Measurements from ENCODE around the gene SARS1.

DNA sequence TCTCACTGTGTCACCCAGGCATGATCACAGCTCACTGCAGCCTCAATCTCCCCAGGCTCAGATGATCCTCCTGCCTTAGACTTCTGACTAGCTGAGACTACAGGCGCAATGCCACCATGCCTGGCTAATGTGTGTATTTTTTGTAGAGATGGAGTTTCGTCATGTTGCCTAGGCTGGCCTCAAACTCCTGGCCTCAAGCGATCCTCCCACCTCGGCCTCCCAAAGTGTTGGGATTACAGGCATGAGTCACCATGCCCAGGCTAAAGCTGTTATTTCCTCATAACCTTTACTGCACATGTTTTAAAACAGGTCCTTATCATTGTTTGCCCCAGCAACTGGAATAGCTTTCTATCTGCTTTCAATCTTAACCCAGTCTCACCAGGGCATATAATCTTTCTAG is 2.9 kb downstream of the SARS1 start:
- TF ChIP-seq CTCF (IDR thresholded peaks at IDR 0.05; ENCODE audit: low read depth, low read length, missing input control) = no peak
- no peak for TF ChIP-seq REST (IDR thresholded peaks at IDR 0.05)
- TF ChIP-seq, protein P1, sequence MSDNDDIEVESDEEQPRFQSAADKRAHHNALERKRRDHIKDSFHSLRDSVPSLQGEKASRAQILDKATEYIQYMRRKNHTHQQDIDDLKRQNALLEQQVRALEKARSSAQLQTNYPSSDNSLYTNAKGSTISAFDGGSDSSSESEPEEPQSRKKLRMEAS (IDR thresholded peaks at IDR 0.05) = no peak
- peak in 1 of 2 donors; percentile 19 for TF ChIP-seq JUND (IDR thresholded peaks at IDR 0.05)
- TF ChIP-seq SP1 (IDR thresholded peaks at IDR 0.05) = no peak
- TF ChIP-seq YY1 (IDR thresholded peaks at IDR 0.05) = no peak
- TF ChIP-seq NR2F2 (IDR thresholded peaks at IDR 0.05) = no peak
- no peak for TF ChIP-seq EGR1 (IDR thresholded peaks at IDR 0.05; ENCODE audit: low read depth in 2 of 2)
